ENCODE results near the gene IFT20.

The IFT20 gene

GRCh38 chr17:28324267-28324745 is 11.0 kb downstream of the IFT20 start:
- no peak for DNase-seq (ENCODE audit: low read depth)
- H3K4me3 ChIP-seq (ENCODE audit: control insufficient read depth, low read depth, low read length), result no peak overlapping the region
- TF ChIP-seq, protein P1, sequence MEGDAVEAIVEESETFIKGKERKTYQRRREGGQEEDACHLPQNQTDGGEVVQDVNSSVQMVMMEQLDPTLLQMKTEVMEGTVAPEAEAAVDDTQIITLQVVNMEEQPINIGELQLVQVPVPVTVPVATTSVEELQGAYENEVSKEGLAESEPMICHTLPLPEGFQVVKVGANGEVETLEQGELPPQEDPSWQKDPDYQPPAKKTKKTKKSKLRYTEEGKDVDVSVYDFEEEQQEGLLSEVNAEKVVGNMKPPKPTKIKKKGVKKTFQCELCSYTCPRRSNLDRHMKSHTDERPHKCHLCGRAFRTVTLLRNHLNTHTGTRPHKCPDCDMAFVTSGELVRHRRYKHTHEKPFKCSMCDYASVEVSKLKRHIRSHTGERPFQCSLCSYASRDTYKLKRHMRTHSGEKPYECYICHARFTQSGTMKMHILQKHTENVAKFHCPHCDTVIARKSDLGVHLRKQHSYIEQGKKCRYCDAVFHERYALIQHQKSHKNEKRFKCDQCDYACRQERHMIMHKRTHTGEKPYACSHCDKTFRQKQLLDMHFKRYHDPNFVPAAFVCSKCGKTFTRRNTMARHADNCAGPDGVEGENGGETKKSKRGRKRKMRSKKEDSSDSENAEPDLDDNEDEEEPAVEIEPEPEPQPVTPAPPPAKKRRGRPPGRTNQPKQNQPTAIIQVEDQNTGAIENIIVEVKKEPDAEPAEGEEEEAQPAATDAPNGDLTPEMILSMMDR (IDR thresholded peaks at IDR 0.05; ENCODE audit: control insufficient read depth, insufficient read depth, low read depth, low read length, missing control alignments), result no peak

DNA sequence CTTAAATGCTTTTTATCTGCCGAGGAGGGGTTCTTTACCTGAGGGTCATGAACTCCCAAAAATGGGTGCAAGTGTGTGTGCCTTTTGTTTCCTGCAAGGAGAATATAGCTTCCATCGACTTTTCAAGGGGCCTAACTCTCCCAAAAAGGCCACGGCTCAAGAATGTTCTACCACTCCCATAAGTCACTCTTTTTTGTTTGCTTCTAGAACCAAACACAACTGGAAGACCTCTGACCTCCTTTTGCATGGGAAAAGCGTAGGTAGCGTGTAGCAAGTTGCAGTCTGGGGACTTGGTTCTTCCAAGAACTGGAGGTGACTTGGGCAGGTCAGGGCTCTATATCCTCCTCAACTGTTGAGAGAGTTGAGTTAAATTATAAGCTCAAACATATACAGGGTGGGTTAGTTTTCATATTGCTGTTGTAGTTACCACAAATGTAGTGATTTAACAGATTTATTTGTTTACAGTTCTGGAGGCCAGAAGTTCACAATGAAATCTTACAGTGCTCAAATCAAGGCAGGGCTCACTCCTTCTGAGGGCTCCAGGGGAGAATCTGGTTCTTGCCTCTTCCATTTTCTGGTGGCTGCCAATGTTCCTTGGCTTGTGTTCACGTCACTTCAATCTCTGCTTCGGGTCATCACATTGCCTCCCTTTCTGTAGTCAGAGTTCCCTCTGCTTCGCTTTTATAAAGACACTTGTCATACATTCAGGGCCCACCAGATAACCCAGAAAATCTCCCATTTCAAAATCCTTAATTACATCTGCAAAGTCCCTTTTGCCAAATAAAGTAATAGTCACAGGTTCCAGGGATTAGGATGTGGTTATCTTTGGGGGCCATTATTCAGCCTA is 14.8 kb downstream of the IFT20 start:
- no peak overlapping the region for H3K4me3 ChIP-seq (ENCODE audit: control insufficient read depth, low read depth, low read length)
- no peak for DNase-seq (ENCODE audit: low read depth)
- TF ChIP-seq, protein P1 (IDR thresholded peaks at IDR 0.05; ENCODE audit: control insufficient read depth, insufficient read depth, low read depth, low read length, missing control alignments), result no peak

DNA sequence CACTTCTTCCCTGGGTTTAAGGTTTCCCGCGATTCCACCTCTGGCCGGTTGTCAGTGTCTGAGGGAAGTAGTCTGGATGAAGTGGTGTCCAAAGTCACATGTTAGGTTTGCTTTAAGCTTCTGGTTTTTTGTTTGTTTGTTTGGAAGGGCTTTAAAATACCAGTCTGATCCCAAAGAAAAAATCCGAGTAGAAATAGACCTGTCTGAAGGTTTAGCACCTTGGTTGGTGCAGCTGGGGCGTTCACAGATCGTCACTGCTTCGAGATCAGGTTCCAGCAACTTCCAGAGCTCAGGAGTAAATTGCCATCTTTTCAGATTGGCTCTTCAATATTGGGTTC is 15.7 kb downstream of the IFT20 start:
- TF ChIP-seq, protein P1 (IDR thresholded peaks at IDR 0.05; ENCODE audit: control insufficient read depth, insufficient read depth, low read depth, low read length, missing control alignments), result no peak
- no peak for DNase-seq (ENCODE audit: low read depth)
- peak overlapping the region; percentile 64 for H3K4me3 ChIP-seq (ENCODE audit: control insufficient read depth, low read depth, low read length)

GRCh38 chr17:28318759-28319597 is 16.3 kb downstream of the IFT20 start, which contains the start of gene TMEM97:
TSS of gene TMEM97 (plus strand) at chr17:28319200. CDS start at chr17:28319240, 40 bp downstream.
- H3K4me3 ChIP-seq (ENCODE audit: control insufficient read depth, low read depth, low read length), result peak within 1 kb of the TSS; percentile 64
- TF ChIP-seq, protein P1 (IDR thresholded peaks at IDR 0.05; ENCODE audit: control insufficient read depth, insufficient read depth, low read depth, low read length, missing control alignments), result no peak
- peak; percentile 84 for DNase-seq (ENCODE audit: low read depth)

- peak overlapping the region; percentile 64 for H3K4me3 ChIP-seq (ENCODE audit: control insufficient read depth, low read depth, low read length)
- DNase-seq (ENCODE audit: low read depth), result no peak
- TF ChIP-seq, protein P1 (IDR thresholded peaks at IDR 0.05; ENCODE audit: control insufficient read depth, insufficient read depth, low read depth, low read length, missing control alignments), result no peak
These were observed 17.1 kb downstream of the IFT20 start for GRCh38 chr17:28317966-28318758.

Measured in AG09309 (cell line).